Measurements from ENCODE around the gene PTPN4.
"Not testable (repeated sequence)": the region's sequence is repeated elsewhere in the genome, so short reads cannot be mapped to it uniquely, and the experiment has no call there.

Gene PTPN4

GRCh38 chr2:119766944-119767343, 7.2 kb downstream of the PTPN4 start:
- no peak for DNase-seq (ENCODE audit: low spot score)

GRCh38 chr2:119768742-119769141, 9.0 kb downstream of the PTPN4 start:
- DNase-seq (ENCODE audit: low spot score) = no peak

GRCh38 chr2:119769645-119770044, 9.9 kb downstream of the PTPN4 start:
- DNase-seq (ENCODE audit: low spot score) = no peak

GRCh38 chr2:119771331-119771730, 11.6 kb downstream of the PTPN4 start:
- DNase-seq (ENCODE audit: low spot score) = no peak

- no peak for DNase-seq (ENCODE audit: low spot score)
Observed at GRCh38 chr2:119772128-119772527, 12.4 kb downstream of the PTPN4 start.

GRCh38 chr2:119772767-119773166, 13.0 kb downstream of the PTPN4 start:
- no peak for DNase-seq (ENCODE audit: low spot score)

GRCh38 chr2:119774026-119774425, 14.3 kb downstream of the PTPN4 start:
- DNase-seq (ENCODE audit: low spot score) = no peak

- no peak for DNase-seq (ENCODE audit: low spot score)
Observed at GRCh38 chr2:119775102-119775501, 15.4 kb downstream of the PTPN4 start.

GRCh38 chr2:119782308-119783027, 22.7 kb downstream of the PTPN4 start:
- DNase-seq (ENCODE audit: low spot score) = no peak

GRCh38 chr2:119784876-119785275, 25.2 kb downstream of the PTPN4 start:
- no peak for DNase-seq (ENCODE audit: low spot score)

- DNase-seq (ENCODE audit: low spot score) = no peak
Observed at GRCh38 chr2:119786295-119786694, 26.6 kb downstream of the PTPN4 start.

- no peak for DNase-seq (ENCODE audit: low spot score)
Observed at GRCh38 chr2:119788752-119789151, 29.0 kb downstream of the PTPN4 start.

- no peak for DNase-seq (ENCODE audit: low spot score)
Observed at GRCh38 chr2:119790466-119790865, 30.7 kb downstream of the PTPN4 start.

GRCh38 chr2:119792907-119793312, 33.2 kb downstream of the PTPN4 start:
- DNase-seq (ENCODE audit: low spot score) = no peak

- DNase-seq (ENCODE audit: low spot score) = no peak
Observed at GRCh38 chr2:119794237-119794636, 34.5 kb downstream of the PTPN4 start.

GRCh38 chr2:119795309-119796303, 35.9 kb downstream of the PTPN4 start:
- DNase-seq (ENCODE audit: low spot score) = no peak

- no peak for DNase-seq (ENCODE audit: low spot score)
Observed at GRCh38 chr2:119800376-119800902, 40.7 kb downstream of the PTPN4 start.

- no peak for DNase-seq (ENCODE audit: low spot score)
Observed at GRCh38 chr2:119801040-119801439, 41.3 kb downstream of the PTPN4 start.

GRCh38 chr2:119801989-119802388, 42.3 kb downstream of the PTPN4 start:
- DNase-seq (ENCODE audit: low spot score) = not testable (repeated sequence)

GRCh38 chr2:119803101-119803500, 43.4 kb downstream of the PTPN4 start:
- no peak for DNase-seq (ENCODE audit: low spot score)

- not testable (repeated sequence) for DNase-seq (ENCODE audit: low spot score)
Observed at GRCh38 chr2:119804409-119804808, 44.7 kb downstream of the PTPN4 start.

GRCh38 chr2:119808516-119809147, 48.9 kb downstream of the PTPN4 start:
- DNase-seq (ENCODE audit: low spot score) = no peak

Measured in hematopoietic multipotent progenitor cell treated with erythropoietin and hydrocortisone succinate and interleukin-3 and kit ligand, for 15 days (in vitro differentiated cells).